Measurements from ENCODE around the gene FGGY. TPM values are rescaled to one million over a fixed set of nuclear protein-coding genes. Genes with fewer than 3 reads are reported as not detected.
"Not testable (repeated sequence)": the region's sequence is repeated elsewhere in the genome, so short reads cannot be mapped to it uniquely, and the experiment has no call there.

The FGGY gene
- total RNA-seq, 2 donors from 2014 or later = 12.4 to 17.9 TPM

- Mint-ChIP-seq H3K4me3 (no peak overlapping the region), H3K9me3 (no peaks in the 10 kb centered on the region), H3K27me3 (ENCODE audit: low read depth) (no peaks in the 10 kb centered on the region), H3K36me3 (ENCODE audit: insufficient read depth in 2 of 2) (no peaks in the 10 kb centered on the region), H3K4me1 (ENCODE audit: low read depth) (peaks cover 24% of the 10 kb centered on the region), H3K27ac (no peak overlapping the region)
- DNase-seq = no peak
- no peak for ATAC-seq (replicated peaks in 1 of 2)
These were observed 3.7 kb upstream of the FGGY start for GRCh38 chr1:59293206-59293605.

DNA sequence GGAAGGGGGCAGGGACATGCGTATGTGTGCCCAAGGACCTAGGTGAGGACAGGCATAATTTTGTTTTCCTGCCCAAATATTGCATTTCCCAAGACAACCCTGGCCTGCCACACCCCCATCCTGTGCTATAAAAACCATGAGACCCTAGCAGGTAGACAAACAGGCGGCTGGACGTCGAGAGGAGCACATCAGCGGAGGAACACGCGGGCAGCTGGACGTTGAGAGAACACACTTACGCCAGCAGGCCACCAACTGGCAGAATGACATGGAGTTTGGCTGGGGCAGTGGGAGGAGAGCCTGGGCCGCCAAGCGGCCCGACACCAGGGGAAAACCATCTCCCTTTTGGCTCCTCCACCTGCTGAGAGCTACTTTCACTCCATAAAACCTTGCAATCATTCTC lies 3.0 kb upstream of the FGGY start:
- Mint-ChIP-seq H3K4me3 (no peak overlapping the region), H3K27ac (no peak overlapping the region), H3K4me1 (ENCODE audit: low read depth) (peaks cover 26% of the 10 kb centered on the region), H3K9me3 (no peaks in the 10 kb centered on the region), H3K27me3 (ENCODE audit: low read depth) (no peaks in the 10 kb centered on the region), H3K36me3 (ENCODE audit: insufficient read depth in 2 of 2) (no peaks in the 10 kb centered on the region)
- ATAC-seq (replicated peaks in 1 of 2) (no peak), DNase-seq (no peak)

GRCh38 chr1:59294423-59294822 lies 2.5 kb upstream of the FGGY start:
- H3K36me3 Mint-ChIP-seq (ENCODE audit: insufficient read depth in 2 of 2) = no peaks in the 10 kb centered on the region
- H3K27me3 Mint-ChIP-seq (ENCODE audit: low read depth) = no peaks in the 10 kb centered on the region
- no peak overlapping the region for H3K4me3 Mint-ChIP-seq
- peaks cover 26% of the 10 kb centered on the region for H3K4me1 Mint-ChIP-seq (ENCODE audit: low read depth)
- H3K27ac Mint-ChIP-seq = no peak overlapping the region
- H3K9me3 Mint-ChIP-seq = no peaks in the 10 kb centered on the region
- DNase-seq (no peak), ATAC-seq (replicated peaks in 1 of 2) (no peak)

DNA sequence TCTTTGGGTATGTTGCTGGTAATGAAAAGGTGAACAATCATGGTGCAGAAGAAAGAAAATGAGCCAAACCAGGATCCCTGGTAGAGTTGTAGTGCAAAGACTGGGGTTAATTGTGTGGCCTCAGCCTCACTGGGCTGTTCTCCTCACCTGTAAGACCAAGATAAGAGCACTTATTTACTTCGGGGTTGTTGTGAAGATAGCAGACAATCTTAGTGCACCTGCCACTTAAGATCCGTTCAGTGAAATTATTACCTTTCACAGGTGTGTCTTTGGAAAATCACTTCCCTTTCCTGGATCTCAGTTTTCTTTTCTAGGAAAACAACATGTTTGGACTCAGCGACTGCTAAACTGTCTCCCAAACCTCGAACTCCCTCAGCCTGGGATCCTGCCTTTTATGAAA lies 1.3 kb upstream of the FGGY start:
- Mint-ChIP-seq H3K4me3 (peak overlapping the region; percentile 89 to 99), H3K9me3 (no peaks in the 10 kb centered on the region), H3K27me3 (ENCODE audit: low read depth) (no peaks in the 10 kb centered on the region), H3K27ac (no peak overlapping the region), H3K36me3 (ENCODE audit: insufficient read depth in 2 of 2) (no peaks in the 10 kb centered on the region), H3K4me1 (ENCODE audit: low read depth) (peaks cover 20% of the 10 kb centered on the region)
- DNase-seq (no peak), ATAC-seq (replicated peaks in 1 of 2) (no peak)

GRCh38 chr1:59298026-59298583 lies 1.2 kb downstream of the FGGY start:
- peak overlapping the region; percentile 24 for H3K27ac Mint-ChIP-seq
- peaks cover 3 to 9% of the 10 kb centered on the region in 2 donors for H3K36me3 Mint-ChIP-seq (ENCODE audit: insufficient read depth in 2 of 2)
- DNase-seq (no peak), ATAC-seq (replicated peaks in 1 of 2) (no peak)
- H3K27me3 Mint-ChIP-seq (ENCODE audit: low read depth) = no peaks in the 10 kb centered on the region
- H3K4me1 Mint-ChIP-seq (ENCODE audit: low read depth) = peaks cover 20% of the 10 kb centered on the region
- H3K4me3 Mint-ChIP-seq = peak overlapping the region; percentile 89 to 99
- peaks cover 2 to 4% of the 10 kb centered on the region in 2 donors for H3K9me3 Mint-ChIP-seq

GRCh38 chr1:59298710-59299346 lies 1.9 kb downstream of the FGGY start:
- peaks cover 20% of the 10 kb centered on the region for H3K4me1 Mint-ChIP-seq (ENCODE audit: low read depth)
- H3K36me3 Mint-ChIP-seq (ENCODE audit: insufficient read depth in 2 of 2) = peaks cover 3 to 9% of the 10 kb centered on the region in 2 donors
- no peak for ATAC-seq (replicated peaks in 1 of 2)
- H3K27ac Mint-ChIP-seq = peak overlapping the region; percentile 9
- no peaks in the 10 kb centered on the region for H3K27me3 Mint-ChIP-seq (ENCODE audit: low read depth)
- no peak for DNase-seq
- H3K9me3 Mint-ChIP-seq = peaks cover 2 to 4% of the 10 kb centered on the region in 2 donors
- peak overlapping the region; percentile 13 to 99 for H3K4me3 Mint-ChIP-seq

DNA sequence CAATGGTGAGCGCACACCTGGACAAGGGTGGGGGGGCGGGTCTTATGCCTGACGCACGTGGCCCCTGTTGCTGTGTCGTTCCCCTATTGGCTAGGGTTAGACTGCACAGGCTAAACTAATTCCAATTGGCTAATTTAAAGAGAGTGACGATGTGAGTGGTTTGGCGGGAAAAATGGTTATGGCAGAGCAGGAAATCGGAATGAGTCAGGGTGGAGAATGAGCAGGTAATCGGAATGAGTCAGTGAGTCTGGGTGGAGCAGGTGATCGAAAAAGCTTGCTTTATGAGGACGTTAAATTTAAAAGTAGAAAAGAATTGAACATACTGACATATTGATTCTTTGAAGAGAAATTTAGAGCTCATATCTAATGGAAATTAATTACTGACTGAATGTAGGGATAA lies 2.8 kb downstream of the FGGY start:
- peaks cover 20% of the 10 kb centered on the region for H3K4me1 Mint-ChIP-seq (ENCODE audit: low read depth)
- not testable (repeated sequence) for H3K9me3 Mint-ChIP-seq; DNase-seq; H3K4me3 Mint-ChIP-seq; ATAC-seq (replicated peaks in 1 of 2); H3K27me3 Mint-ChIP-seq (ENCODE audit: low read depth); H3K27ac Mint-ChIP-seq
- peaks cover 4 to 15% of the 10 kb centered on the region in 2 donors for H3K36me3 Mint-ChIP-seq (ENCODE audit: insufficient read depth in 2 of 2)

DNA sequence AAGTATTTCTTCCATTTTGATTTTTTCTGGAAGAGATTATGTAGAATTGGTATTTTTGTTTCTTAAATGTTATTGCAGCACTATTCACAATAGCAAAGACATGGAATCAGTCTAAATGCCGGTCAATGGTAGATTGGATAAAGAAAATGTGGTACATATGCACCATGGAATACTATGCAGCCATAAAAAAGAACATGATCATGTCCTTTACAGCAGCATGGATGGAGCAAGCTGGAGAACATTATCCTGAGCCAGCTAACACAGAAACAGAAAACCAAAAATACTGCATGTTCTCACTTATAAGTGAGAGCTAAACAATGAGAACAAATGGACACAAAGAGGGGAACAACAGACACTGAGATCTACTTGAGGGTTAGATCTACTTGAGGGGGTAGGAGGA lies 5.4 kb downstream of the FGGY start:
- H3K9me3 Mint-ChIP-seq = peaks cover 16 to 17% of the 10 kb centered on the region in 2 donors
- peaks cover 17 to 31% of the 10 kb centered on the region in 2 donors for H3K36me3 Mint-ChIP-seq (ENCODE audit: insufficient read depth in 2 of 2)
- H3K4me3 Mint-ChIP-seq = no peak overlapping the region
- no peak overlapping the region for H3K27ac Mint-ChIP-seq
- ATAC-seq (replicated peaks in 1 of 2) = no peak
- peaks cover 10% of the 10 kb centered on the region for H3K4me1 Mint-ChIP-seq (ENCODE audit: low read depth)
- H3K27me3 Mint-ChIP-seq (ENCODE audit: low read depth) = no peaks in the 10 kb centered on the region
- DNase-seq = no peak

- H3K9me3 Mint-ChIP-seq = peaks cover 16 to 17% of the 10 kb centered on the region in 2 donors
- peaks cover 5% of the 10 kb centered on the region for H3K4me1 Mint-ChIP-seq (ENCODE audit: low read depth)
- no peak overlapping the region for H3K4me3 Mint-ChIP-seq
- H3K27ac Mint-ChIP-seq = no peak overlapping the region
- ATAC-seq (replicated peaks in 1 of 2) = no peak
- no peaks in the 10 kb centered on the region for H3K27me3 Mint-ChIP-seq (ENCODE audit: low read depth)
- H3K36me3 Mint-ChIP-seq (ENCODE audit: insufficient read depth in 2 of 2) = peaks cover 17 to 31% of the 10 kb centered on the region in 2 donors
- no peak for DNase-seq
These were observed 6.0 kb downstream of the FGGY start for GRCh38 chr1:59302871-59303270.

DNA sequence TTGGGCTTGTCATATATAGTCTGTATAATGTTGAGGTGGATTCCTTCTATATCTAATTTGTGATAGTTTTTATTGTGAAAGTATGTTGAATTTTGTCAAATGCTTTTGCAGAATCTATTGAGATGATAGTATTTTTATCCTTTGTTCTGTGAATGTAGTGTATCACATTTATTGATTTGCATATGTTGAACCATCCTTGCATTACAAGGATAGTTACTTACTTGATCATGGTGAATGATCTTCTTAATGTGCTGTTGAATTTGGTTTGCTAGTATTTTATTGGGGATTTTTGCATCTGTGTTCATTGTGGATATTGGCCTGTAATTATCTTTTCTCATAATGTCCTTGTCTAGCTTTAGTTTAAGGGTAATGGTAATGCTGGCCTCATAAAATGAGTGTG lies 8.3 kb downstream of the FGGY start:
- no peak overlapping the region for H3K27ac Mint-ChIP-seq
- H3K27me3 Mint-ChIP-seq (ENCODE audit: low read depth) = no peaks in the 10 kb centered on the region
- DNase-seq (no peak), ATAC-seq (replicated peaks in 1 of 2) (no peak)
- H3K4me3 Mint-ChIP-seq = no peak overlapping the region
- peaks cover 17 to 31% of the 10 kb centered on the region in 2 donors for H3K36me3 Mint-ChIP-seq (ENCODE audit: insufficient read depth in 2 of 2)
- peaks cover 16 to 17% of the 10 kb centered on the region in 2 donors for H3K9me3 Mint-ChIP-seq
- H3K4me1 Mint-ChIP-seq (ENCODE audit: low read depth) = no peaks in the 10 kb centered on the region

- H3K36me3 Mint-ChIP-seq (ENCODE audit: insufficient read depth in 2 of 2) = peaks cover 17 to 24% of the 10 kb centered on the region in 2 donors
- no peaks in the 10 kb centered on the region for H3K27me3 Mint-ChIP-seq (ENCODE audit: low read depth)
- DNase-seq = no peak
- H3K4me3 Mint-ChIP-seq = no peak overlapping the region
- peaks cover 13% of the 10 kb centered on the region in 2 donors for H3K9me3 Mint-ChIP-seq
- H3K27ac Mint-ChIP-seq = no peak overlapping the region
- ATAC-seq (replicated peaks in 1 of 2) = no peak
- H3K4me1 Mint-ChIP-seq (ENCODE audit: low read depth) = no peaks in the 10 kb centered on the region
These were observed 10.7 kb downstream of the FGGY start for GRCh38 chr1:59307591-59307990.

- Mint-ChIP-seq H3K36me3 (ENCODE audit: insufficient read depth in 2 of 2) (peaks cover 17 to 24% of the 10 kb centered on the region in 2 donors), H3K9me3 (peaks cover 13% of the 10 kb centered on the region in 2 donors), H3K4me1 (ENCODE audit: low read depth) (no peaks in the 10 kb centered on the region), H3K27me3 (ENCODE audit: low read depth) (no peaks in the 10 kb centered on the region), H3K4me3 (no peak overlapping the region), H3K27ac (peak overlapping the region; percentile 79)
- DNase-seq (no peak), ATAC-seq (replicated peaks in 1 of 2) (no peak)
These were observed 11.9 kb downstream of the FGGY start for GRCh38 chr1:59308839-59309238.

- Mint-ChIP-seq H3K27me3 (ENCODE audit: low read depth) (no peaks in the 10 kb centered on the region), H3K36me3 (ENCODE audit: insufficient read depth in 2 of 2) (peaks cover 16 to 21% of the 10 kb centered on the region in 2 donors), H3K9me3 (peaks cover 11 to 12% of the 10 kb centered on the region in 2 donors), H3K4me3 (no peak overlapping the region), H3K4me1 (ENCODE audit: low read depth) (no peaks in the 10 kb centered on the region), H3K27ac (peak overlapping the region; percentile 30)
- DNase-seq (no peak), ATAC-seq (replicated peaks in 1 of 2) (no peak)
These were observed 12.5 kb downstream of the FGGY start for GRCh38 chr1:59309392-59309791.
